Prostate gland (tissue), 2 donors: ENCODE results near the gene C1GALT1.

Experiments used
- CTCF ChIP-seq, 4 experiments: fragments of 200-600 bp in 2 of 4; fragments of 450-650 bp in 2 of 4; sonication (generic) in 2 of 4; IDR thresholded peaks; 1 replicate in 3 of 4; 2 replicates in 1 of 4; pipeline ENCODE4 v1.5.1; 2016 to 2019; ENCODE audit warnings: antibody characterized with exemption in 4 of 4, mild to moderate bottlenecking in 2 of 4, moderate library complexity in 2 of 4
- POLR2A ChIP-seq: fragments of 450-650 bp; IDR thresholded peaks from one replicate; pipeline ENCODE4 v1.6.1; 2016; ENCODE audit warnings: antibody characterized with exemption, mild to moderate bottlenecking
- POLR2AphosphoS5 ChIP-seq: sonication (generic); formaldehyde crosslinking; IDR thresholded peaks from one replicate; pipeline ENCODE4 v1.6.1; 2017; ENCODE audit warnings: antibody characterized with exemption

DNA sequence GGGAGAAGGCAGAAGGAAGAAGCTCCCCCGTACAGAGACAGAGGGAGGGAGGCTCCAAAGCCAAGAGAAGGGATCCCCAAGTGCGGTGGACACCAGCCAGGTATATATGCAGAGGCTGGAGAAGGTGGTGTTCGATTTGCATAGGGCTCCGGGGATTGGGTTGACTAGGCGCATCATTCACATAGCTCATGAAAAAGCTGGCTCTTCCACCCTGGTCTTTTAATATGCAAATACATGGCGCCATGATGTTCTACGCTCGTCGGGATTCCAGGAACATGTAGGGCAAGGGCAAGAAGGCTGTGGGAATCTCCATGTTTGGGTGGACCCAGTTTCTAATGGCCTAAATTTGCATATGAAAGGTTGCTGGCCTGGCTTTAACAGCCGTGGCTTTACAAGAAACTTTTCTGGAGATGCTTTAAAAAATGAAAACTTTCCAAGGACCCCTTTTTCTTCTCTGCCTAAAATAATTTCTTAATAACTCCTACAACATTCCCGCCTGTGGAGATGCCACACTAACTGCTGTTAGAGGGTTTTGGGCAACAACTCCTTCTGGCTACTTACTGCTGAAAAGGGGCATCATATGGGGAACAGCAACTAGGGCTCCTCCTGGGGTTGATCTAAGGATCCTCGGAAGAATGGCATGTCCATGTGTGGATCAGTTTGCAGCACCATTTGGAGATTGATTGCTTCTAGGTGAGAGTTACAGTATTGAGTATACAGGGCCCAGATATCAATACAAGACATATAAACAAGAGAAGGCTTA is 28.3 kb downstream of the C1GALT1 start:
- TF ChIP-seq CTCF (IDR thresholded peaks at IDR 0.05) (no peak), POLR2A (no peak), POLR2AphosphoS5 (no peak)
